Measurements from ENCODE around the gene OPTN. TPM values are rescaled to one million over a fixed set of nuclear protein-coding genes. Genes with fewer than 3 reads are reported as not detected.
"Not testable (repeated sequence)": the region's sequence is repeated elsewhere in the genome, so short reads cannot be mapped to it uniquely, and the experiment has no call there.

OPTN gene
- total RNA-seq, 4 donors from 2014 or later: 69.0 to 103 (median 82.2) TPM

GRCh38 chr10:13092291-13093102, 7.5 kb upstream of the OPTN start:
- peak; percentile 72 for ATAC-seq
- Histone ChIP-seq H3K4me3 (no peak overlapping the region), H3K9me3 (no peaks in the 10 kb centered on the region), H3K36me3 (no peaks in the 10 kb centered on the region), H3K27ac (no peak overlapping the region), H3K4me1 (peaks cover 0 to 12% (median 0%) of the 10 kb centered on the region in 3 donors), H3K27me3 (no peaks in the 10 kb centered on the region)
- WGBS, 2 donors (ENCODE audit: low coverage in 1 of 2): 57 to 68% methylated on average over 7 of the region's 7 CpGs
- no peak for TF ChIP-seq POLR2A (IDR thresholded peaks at IDR 0.05)
- TF ChIP-seq EP300 (IDR thresholded peaks at IDR 0.05): no peak
- TF ChIP-seq CTCF (IDR thresholded peaks at IDR 0.05): no peak
- no peak for TF ChIP-seq POLR2AphosphoS5 (IDR thresholded peaks at IDR 0.05)

GRCh38 chr10:13094082-13094481, 5.9 kb upstream of the OPTN start:
- 85 to 100% methylated on average over 2 to 4 of the region's 4 CpGs for WGBS, 2 donors (ENCODE audit: low coverage in 1 of 2)
- ATAC-seq, H3K36me3 ChIP-seq, H3K27me3 ChIP-seq, H3K27ac ChIP-seq, H3K4me3 ChIP-seq, H3K9me3 ChIP-seq: not testable (repeated sequence)
- H3K4me1 ChIP-seq: peaks cover 0 to 11% (median 3%) of the 10 kb centered on the region in 3 donors

GRCh38 chr10:13095094-13095493, 4.9 kb upstream of the OPTN start:
- ATAC-seq: no peak

GRCh38 chr10:13095929-13096328, 4.0 kb upstream of the OPTN start:
- H3K4me3 ChIP-seq: no peak overlapping the region
- H3K27ac ChIP-seq: no peak overlapping the region
- H3K36me3 ChIP-seq: no peaks in the 10 kb centered on the region
- H3K9me3 ChIP-seq: no peaks in the 10 kb centered on the region
- H3K4me1 ChIP-seq: peaks cover 0 to 17% (median 3%) of the 10 kb centered on the region in 3 donors
- H3K27me3 ChIP-seq: no peaks in the 10 kb centered on the region
- no peak for TF ChIP-seq EP300 (IDR thresholded peaks at IDR 0.05)
- no peak for TF ChIP-seq POLR2AphosphoS5 (IDR thresholded peaks at IDR 0.05)
- no peak for TF ChIP-seq POLR2A (IDR thresholded peaks at IDR 0.05)
- no peak for TF ChIP-seq CTCF (IDR thresholded peaks at IDR 0.05)
- 91 to 100% methylated on average over 2 of the region's 2 CpGs for WGBS, 2 donors (ENCODE audit: low coverage in 1 of 2)
- ATAC-seq: no peak

More at GRCh38 chr10:13095094-13095493, 4.9 kb upstream of the OPTN start:
- TF ChIP-seq POLR2A (IDR thresholded peaks at IDR 0.05) (no peak), POLR2AphosphoS5 (IDR thresholded peaks at IDR 0.05) (no peak), EP300 (IDR thresholded peaks at IDR 0.05) (no peak), CTCF (IDR thresholded peaks at IDR 0.05) (no peak)
- 54 to 90% methylated on average over 2 to 3 of the region's 3 CpGs for WGBS, 2 donors (ENCODE audit: low coverage in 1 of 2)
- peaks cover 0 to 16% (median 3%) of the 10 kb centered on the region in 3 donors for H3K4me1 ChIP-seq
- no peak overlapping the region for H3K4me3 ChIP-seq
- H3K36me3 ChIP-seq: no peaks in the 10 kb centered on the region
- no peaks in the 10 kb centered on the region for H3K9me3 ChIP-seq
- H3K27me3 ChIP-seq: no peaks in the 10 kb centered on the region
- H3K27ac ChIP-seq: no peak overlapping the region

- 3% methylated on average over 12 of the region's 14 CpGs; no CpG with 5 or more reads in 1 of the 2 donors for WGBS, 2 donors (ENCODE audit: low coverage in 1 of 2)
- H3K36me3 ChIP-seq: no peaks in the 10 kb centered on the region
- peak overlapping the region; percentile 89 to 99 for H3K4me3 ChIP-seq
- H3K9me3 ChIP-seq: no peaks in the 10 kb centered on the region
- H3K4me1 ChIP-seq: peaks cover 0 to 34% (median 3%) of the 10 kb centered on the region in 3 donors
- TF ChIP-seq POLR2A (IDR thresholded peaks at IDR 0.05) (no peak), POLR2AphosphoS5 (IDR thresholded peaks at IDR 0.05) (no peak), CTCF (IDR thresholded peaks at IDR 0.05) (peak in 2 of 4 experiments; percentile 24 to 27)
- H3K27me3 ChIP-seq: no peaks in the 10 kb centered on the region
- peak; percentile 28 for ATAC-seq
- peak overlapping the region; percentile 89 to 99 (median 96) for H3K27ac ChIP-seq
Observed at GRCh38 chr10:13099144-13099665, 758 bp upstream of the OPTN start.

All from gastroesophageal sphincter (tissue), 4 donors.